CD4-positive, alpha-beta T cell treated with Interleukin-21 for 1 hour (primary cell): ENCODE measurements around the gene CTIF.

Source experiments
- DNase-seq: peaks from one replicate; pipeline ENCODE4 v3.0.0-alpha.2; 2020

CTIF gene

GRCh38 chr18:48795696-48796095, 256.9 kb downstream of the CTIF start:
- DNase-seq, result no peak

- DNase-seq, result no peak
Measured at GRCh38 chr18:48796491-48797205, 257.8 kb downstream of the CTIF start.

GRCh38 chr18:48797841-48798255, 259.0 kb downstream of the CTIF start:
- no peak for DNase-seq

- no peak for DNase-seq
Measured at GRCh38 chr18:48798334-48799245, 259.8 kb downstream of the CTIF start.

- DNase-seq, result no peak
Measured at GRCh38 chr18:48799724-48800315, 261.0 kb downstream of the CTIF start.

- DNase-seq, result no peak
Measured at GRCh38 chr18:48800466-48800865, 261.6 kb downstream of the CTIF start.

GRCh38 chr18:48800876-48801727, 262.3 kb downstream of the CTIF start:
- no peak for DNase-seq

- no peak for DNase-seq
Measured at GRCh38 chr18:48801728-48802542, 263.1 kb downstream of the CTIF start.

- no peak for DNase-seq
Measured at GRCh38 chr18:48802543-48803290, 263.9 kb downstream of the CTIF start.

- no peak for DNase-seq
Measured at GRCh38 chr18:48803518-48803917, 264.7 kb downstream of the CTIF start.

GRCh38 chr18:48803951-48804855, 265.4 kb downstream of the CTIF start:
- no peak for DNase-seq

GRCh38 chr18:48804856-48805610, 266.2 kb downstream of the CTIF start:
- no peak for DNase-seq

- no peak for DNase-seq
Measured at GRCh38 chr18:48805826-48806535, 267.1 kb downstream of the CTIF start.

- peak; percentile 71 for DNase-seq
Measured at GRCh38 chr18:48806551-48807261, 267.9 kb downstream of the CTIF start.

- DNase-seq, result no peak
Measured at GRCh38 chr18:48808476-48808875, 269.6 kb downstream of the CTIF start.

- DNase-seq, result no peak
Measured at GRCh38 chr18:48809365-48809764, 270.5 kb downstream of the CTIF start.

- DNase-seq, result no peak
Measured at GRCh38 chr18:48810805-48811204, 272.0 kb downstream of the CTIF start.

- no peak for DNase-seq
Measured at GRCh38 chr18:48811401-48811800, 272.6 kb downstream of the CTIF start.
